Neural progenitor cell (in vitro differentiated cells): ENCODE data around the gene KNG1.

ENCODE experiments used
- EZH2 ChIP-seq: fragments of 200-600 bp; sonication (generic); IDR thresholded peaks from 2 replicates; pipeline ENCODE4 v1.6.1; 2017; ENCODE audit warnings: antibody characterized with exemption, mild to moderate bottlenecking, moderate library complexity
- EZH2phosphoT487 ChIP-seq: fragments of 200-600 bp; sonication (generic); IDR thresholded peaks from 2 replicates; pipeline ENCODE4 v1.6.1; 2017; ENCODE audit warnings: antibody characterized with exemption
- TF ChIP-seq, protein P1 (sequence below): fragments of 200-600 bp; sonication (generic); IDR thresholded peaks from 2 replicates; pipeline ENCODE4 v1.5.1; 2017; ENCODE audit warnings: antibody characterized with exemption, mild to moderate bottlenecking

- TF ChIP-seq, protein P1, sequence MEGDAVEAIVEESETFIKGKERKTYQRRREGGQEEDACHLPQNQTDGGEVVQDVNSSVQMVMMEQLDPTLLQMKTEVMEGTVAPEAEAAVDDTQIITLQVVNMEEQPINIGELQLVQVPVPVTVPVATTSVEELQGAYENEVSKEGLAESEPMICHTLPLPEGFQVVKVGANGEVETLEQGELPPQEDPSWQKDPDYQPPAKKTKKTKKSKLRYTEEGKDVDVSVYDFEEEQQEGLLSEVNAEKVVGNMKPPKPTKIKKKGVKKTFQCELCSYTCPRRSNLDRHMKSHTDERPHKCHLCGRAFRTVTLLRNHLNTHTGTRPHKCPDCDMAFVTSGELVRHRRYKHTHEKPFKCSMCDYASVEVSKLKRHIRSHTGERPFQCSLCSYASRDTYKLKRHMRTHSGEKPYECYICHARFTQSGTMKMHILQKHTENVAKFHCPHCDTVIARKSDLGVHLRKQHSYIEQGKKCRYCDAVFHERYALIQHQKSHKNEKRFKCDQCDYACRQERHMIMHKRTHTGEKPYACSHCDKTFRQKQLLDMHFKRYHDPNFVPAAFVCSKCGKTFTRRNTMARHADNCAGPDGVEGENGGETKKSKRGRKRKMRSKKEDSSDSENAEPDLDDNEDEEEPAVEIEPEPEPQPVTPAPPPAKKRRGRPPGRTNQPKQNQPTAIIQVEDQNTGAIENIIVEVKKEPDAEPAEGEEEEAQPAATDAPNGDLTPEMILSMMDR: no peak
- TF ChIP-seq EZH2phosphoT487 (no peak), EZH2 (no peak)
These were observed 5.3 kb downstream of the KNG1 start for GRCh38 chr3:186722457-186722856.
